A549 (cell line): Measurements from ENCODE around the gene DAZAP1.

Source experiments
- CEBPB ChIP-seq, 2 experiments: fragments of >200 bp in 1 of 2; sonication (Bioruptor Twin) in 1 of 2; formaldehyde crosslinking in 1 of 2; IDR thresholded peaks; 2 replicates each; pipeline ENCODE4 v1.6.1; 2012 to 2016
- CTCF ChIP-seq: fragments of >200 bp; sonication (Bioruptor Twin); formaldehyde crosslinking; IDR thresholded peaks from 3 replicates; pipeline ENCODE4 v1.5.1; 2016
- E2F6 ChIP-seq: IDR thresholded peaks from 2 replicates; pipeline ENCODE4 v1.6.1; 2012; ENCODE audit warnings: low read depth, borderline replicate concordance
- EP300 ChIP-seq, 2 experiments: fragments of >200 bp; sonication (Bioruptor Twin); formaldehyde crosslinking; IDR thresholded peaks; 2 replicates in 1 of 2; 3 replicates in 1 of 2; pipeline ENCODE4 v1.6.1; 2016 to 2017
- FOSL2 ChIP-seq, 2 experiments: fragments of 450-650 bp in 1 of 2; fragments of >200 bp in 1 of 2; sonication (Bioruptor Twin) in 1 of 2; formaldehyde crosslinking; IDR thresholded peaks; 2 replicates each; pipeline versions ENCODE4 v1.5.0 to v1.6.1; 2016 to 2020; ENCODE audit warnings: mild to moderate bottlenecking in 1 of 2, moderate library complexity in 1 of 2
- HDAC2 ChIP-seq: fragments of 200-600 bp; sonication (generic); IDR thresholded peaks from 2 replicates; pipeline ENCODE4 v1.6.1; 2016
- JUNB ChIP-seq: fragments of >200 bp; sonication (Bioruptor Twin); formaldehyde crosslinking; IDR thresholded peaks from 2 replicates; pipeline ENCODE4 v1.6.1; 2016
- POLR2A ChIP-seq: IDR thresholded peaks from 2 replicates; pipeline ENCODE4 v1.6.1; 2012; ENCODE audit warnings: mild to moderate bottlenecking, low read length
- RAD21 ChIP-seq, 2 experiments: fragments of >200 bp in 1 of 2; sonication (Bioruptor Twin) in 1 of 2; formaldehyde crosslinking in 1 of 2; IDR thresholded peaks in 1 of 2; conservative IDR thresholded peaks in 1 of 2; 2 replicates in 1 of 2; 3 replicates in 1 of 2; pipeline ENCODE4 v1.6.1; 2012 to 2018; ENCODE audit warnings: inconsistent platforms in 1 of 2
- SMC3 ChIP-seq: fragments of >200 bp; sonication (Bioruptor Twin); formaldehyde crosslinking; IDR thresholded peaks from 3 replicates; pipeline ENCODE4 v1.6.1; 2018; ENCODE audit warnings: inconsistent platforms
- TP53 ChIP-seq: fragments of 250-450 bp; sonication (Bioruptor Pico); IDR thresholded peaks from 2 replicates; pipeline ENCODE4 v1.5.0; 2021; ENCODE audit warnings: mild to moderate bottlenecking, moderate library complexity
- USF2 ChIP-seq: fragments of 450-650 bp; IDR thresholded peaks from 2 replicates; pipeline ENCODE4 v1.6.1; 2014; ENCODE audit warnings: antibody characterized with exemption

DNA sequence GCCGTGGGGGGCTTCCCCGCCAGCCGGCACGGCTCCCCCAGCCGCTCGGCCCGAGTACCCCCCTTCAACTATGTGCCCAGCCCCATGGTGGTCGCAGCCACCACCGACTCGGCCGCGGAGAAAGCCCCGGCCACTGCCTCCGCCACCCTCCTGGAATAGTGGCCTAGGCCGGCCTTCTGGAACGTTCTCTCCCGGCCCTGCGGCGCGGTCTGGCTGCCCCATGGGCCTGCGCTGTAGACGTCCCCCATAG is 62.6 kb downstream of the DAZAP1 start:
- TF ChIP-seq CTCF (no peak), USF2 (no peak), EP300 (IDR thresholded peaks at IDR 0.05) (no peak), POLR2A (no peak), JUNB (no peak), FOSL2 (IDR thresholded peaks at IDR 0.05) (no peak), FOSL2 (CRISPR knock-in tag; IDR thresholded peaks at IDR 0.05) (no peak), RAD21 (conservative IDR thresholded peaks at IDR 0.05 in 1 of 2, IDR thresholded peaks at IDR 0.05 in 1 of 2) (no peak), E2F6 (no peak), HDAC2 (no peak), CEBPB (IDR thresholded peaks at IDR 0.05) (no peak), TP53 (CRISPR knock-in tag) (no peak), SMC3 (no peak)
